HepG2 (cell line): Measurements from ENCODE around the gene DPAGT1. TPM values are rescaled to one million over a fixed set of nuclear protein-coding genes. Genes with fewer than 3 reads are reported as not detected.

ENCODE experiments used
- HBP1 ChIP-seq: IDR thresholded peaks from 2 replicates; pipeline ENCODE4 v1.6.1; 2016; ENCODE audit warnings: low read depth, control low read depth
- HNRNPL ChIP-seq: fragments of 200-400 bp; formaldehyde crosslinking; IDR thresholded peaks from 2 replicates; pipeline ENCODE4 v1.6.1; 2017; ENCODE audit warnings: mild to moderate bottlenecking, low read depth, low read length
- MBD4 ChIP-seq: IDR thresholded peaks from 2 replicates; pipeline ENCODE4 v1.6.1; 2012; ENCODE audit warnings: low read length, inconsistent platforms, borderline replicate concordance
- MNT ChIP-seq: fragments of 450-650 bp; IDR thresholded peaks from 2 replicates; pipeline ENCODE4 v1.6.1; 2016
- NCOA1 ChIP-seq: sonication (generic); formaldehyde crosslinking; IDR thresholded peaks from 2 replicates; pipeline ENCODE4 v1.9.0; 2021; ENCODE audit warnings: missing genetic modification reagents
- POLR2G ChIP-seq: fragments of 200-400 bp; formaldehyde crosslinking; IDR thresholded peaks from 2 replicates; pipeline ENCODE4 v1.6.1; 2018; ENCODE audit warnings: mild to moderate bottlenecking, low read depth, low read length, moderate library complexity
- PRDM15 ChIP-seq: sonication (generic); formaldehyde crosslinking; IDR thresholded peaks from 2 replicates; pipeline ENCODE4 v1.4.0; 2020; ENCODE audit warnings: missing genetic modification reagents
- TRAFD1 ChIP-seq: sonication (generic); formaldehyde crosslinking; IDR thresholded peaks from 2 replicates; pipeline ENCODE4 v1.5.1; 2020; ENCODE audit warnings: missing genetic modification reagents, mild to moderate bottlenecking, borderline replicate concordance
- ZBTB14 ChIP-seq: sonication (generic); formaldehyde crosslinking; IDR thresholded peaks from 2 replicates; pipeline ENCODE4 v1.4.0; 2020; ENCODE audit warnings: missing genetic modification reagents
- ZC3H13 ChIP-seq: sonication (generic); formaldehyde crosslinking; IDR thresholded peaks from 2 replicates; pipeline ENCODE4 v1.8.1; 2023; ENCODE audit warnings: mild to moderate bottlenecking, missing genetic modification reagents, moderate library complexity
- ZMYM4 ChIP-seq: sonication (generic); formaldehyde crosslinking; IDR thresholded peaks from 2 replicates; pipeline ENCODE4 v1.8.1; 2023; ENCODE audit warnings: mild to moderate bottlenecking, missing genetic modification reagents
- ZNF512 ChIP-seq: sonication (generic); formaldehyde crosslinking; IDR thresholded peaks from 2 replicates; pipeline ENCODE4 v1.4.0; 2020; ENCODE audit warnings: mild to moderate bottlenecking, missing genetic modification reagents
- ZNF790 ChIP-seq: sonication (generic); formaldehyde crosslinking; IDR thresholded peaks from 2 replicates; pipeline ENCODE4 v1.8.0; 2022; ENCODE audit warnings: missing genetic modification reagents, mild to moderate bottlenecking, borderline replicate concordance
- ZSCAN21 ChIP-seq: sonication (generic); formaldehyde crosslinking; IDR thresholded peaks from 2 replicates; pipeline ENCODE4 v1.8.0; 2022; ENCODE audit warnings: mild to moderate bottlenecking, missing genetic modification reagents, moderate library complexity, borderline replicate concordance
- polyA plus RNA-seq, 8 experiments: library from polyadenylated mRNA; depleted of rRNA in 3 of 8; stranded (reverse) in 7 of 8; unstranded in 1 of 8; fragments of >200 nt; fragmentation: Illumina TruSeq in 4 of 8; extraction: Trizol in 4 of 8; gene quantifications; 2 replicates each; pipeline versions ENCODE4 v1.2.1 to v1.2.3, GENCODE V29; 2011 to 2016; ENCODE audit warnings: low read depth in 4 of 8, missing spikeins in 1 of 8, mixed read lengths in 1 of 8; ENCODE audit not compliant: insufficient read depth in 1 of 8
- total RNA-seq, 5 experiments: library from RNA; depleted of rRNA; stranded (reverse); fragments of >200 nt; fragmentation: Illumina TruSeq; extraction: Trizol; gene quantifications; 2 replicates each; pipeline ENCODE4 v1.2.3, GENCODE V29; 2016; ENCODE audit warnings: low read depth in 1 of 5

Gene DPAGT1
- total and polyA plus RNA-seq, 2 of the 13 experiments (the other 11 are each of a cell fraction or from before 2014, with no cell fraction given): 37.6 to 70.7 TPM

GRCh38 chr11:119092880-119093842 lies 8.5 kb downstream of the DPAGT1 start (continued):
- no peak for TF ChIP-seq PRDM15
- TF ChIP-seq ZBTB14 (CRISPR knock-in tag): no peak
- no peak for TF ChIP-seq ZNF512
- TF ChIP-seq NCOA1 (CRISPR knock-in tag): no peak
- TF ChIP-seq ZNF790: 0 out of 2 replicates have a peak, but pooled peaks have one; percentile 27
- TF ChIP-seq TRAFD1 (CRISPR knock-in tag): no peak
- TF ChIP-seq ZSCAN21: 0 out of 2 replicates have a peak, but pooled peaks have one; percentile 33
- TF ChIP-seq MNT: no peak
- peak; percentile 39; the same call in 1 of the 2 replicates for TF ChIP-seq POLR2G
- 0 out of 2 replicates have a peak, but pooled peaks have one; percentile 38 for TF ChIP-seq HNRNPL
- no peak for TF ChIP-seq ZMYM4 (CRISPR knock-in tag)
- TF ChIP-seq MBD4: 0 out of 2 replicates have a peak, but pooled peaks have one; percentile 51
- TF ChIP-seq HBP1 (CRISPR knock-in tag): no peak
- peak; percentile 94 for TF ChIP-seq ZC3H13 (CRISPR knock-in tag)
